T-helper 17 cell (primary cell): ENCODE measurements around the gene RBMS3. TPM values are rescaled to one million over a fixed set of nuclear protein-coding genes. Genes with fewer than 3 reads are reported as not detected.

ENCODE experiments used
- ATAC-seq: fragments of 150-1000 bp; cut with Tn5 transposase; 2 replicates; pipeline ENCODE4 v1.10.0; 2021; ENCODE audit warnings: mild to moderate bottlenecking, moderate library complexity
- DNase-seq, 3 donors: peaks; one replicate each; pipeline versions ENCODE4 v3.0.0 to v3.0.0-alpha.2; 2020 to 2021
- H3K9me3 ChIP-seq: one replicate; pipeline ENCODE4 v1.7.0; 2013; ENCODE audit warnings: low read length, mild to moderate bottlenecking; ENCODE audit not compliant: control insufficient read depth, poor library complexity, severe bottlenecking
- H3K27ac Mint-ChIP-seq: one replicate; pipeline ENCODE4 v1.8.0; 2022; ENCODE audit warnings: mild to moderate bottlenecking, moderate library complexity, mixed read lengths
- H3K27me3 Mint-ChIP-seq: one replicate; pipeline ENCODE4 v1.8.0; 2022; ENCODE audit warnings: mixed read lengths
- H3K36me3 Mint-ChIP-seq: one replicate; pipeline ENCODE4 v1.8.0; 2022; ENCODE audit warnings: low read depth, mixed read lengths
- H3K4me1 Mint-ChIP-seq: one replicate; pipeline ENCODE4 v1.8.0; 2022; ENCODE audit warnings: mild to moderate bottlenecking, mixed read lengths
- H3K4me3 Mint-ChIP-seq: one replicate; pipeline ENCODE4 v1.8.0; 2022; ENCODE audit warnings: mild to moderate bottlenecking, moderate library complexity, mixed read lengths
- total RNA-seq, 4 donors: library from RNA in 2 of 4; stranded (reverse) in 2 of 4; gene quantifications; one replicate each; pipeline ENCODE4 v1.2.3 and lab custom pipeline; 2022 to 2026

The RBMS3 gene
- total RNA-seq, 2 donors from 2014 or later = 0.37 to 1.7 TPM

GRCh38 chr3:29329986-29330890 is 49.4 kb downstream of the RBMS3 start:
- Mint-ChIP-seq H3K4me3 (no peak overlapping the region), H3K36me3 (no peaks in the 10 kb centered on the region), H3K27me3 (no peaks in the 10 kb centered on the region), H3K4me1 (no peaks in the 10 kb centered on the region), H3K27ac (no peak overlapping the region)
- no peak for ATAC-seq
- H3K9me3 ChIP-seq = no peaks in the 10 kb centered on the region
- no peak for DNase-seq

GRCh38 chr3:29331035-29331434 is 50.2 kb downstream of the RBMS3 start:
- no peaks in the 10 kb centered on the region for H3K4me1 Mint-ChIP-seq

GRCh38 chr3:29331456-29332194 is 50.8 kb downstream of the RBMS3 start:
- ATAC-seq = no peak
- H3K36me3 Mint-ChIP-seq = no peaks in the 10 kb centered on the region
- no peak for DNase-seq
- no peak overlapping the region for H3K27ac Mint-ChIP-seq
- H3K9me3 ChIP-seq = no peaks in the 10 kb centered on the region
- no peak overlapping the region for H3K4me3 Mint-ChIP-seq
- H3K27me3 Mint-ChIP-seq = no peaks in the 10 kb centered on the region
- H3K4me1 Mint-ChIP-seq = no peaks in the 10 kb centered on the region

More at GRCh38 chr3:29331035-29331434, 50.2 kb downstream of the RBMS3 start:
- no peaks in the 10 kb centered on the region for H3K27me3 Mint-ChIP-seq
- ATAC-seq (no peak), DNase-seq (no peak)
- no peaks in the 10 kb centered on the region for H3K9me3 ChIP-seq
- H3K27ac Mint-ChIP-seq = no peak overlapping the region
- no peak overlapping the region for H3K4me3 Mint-ChIP-seq
- H3K36me3 Mint-ChIP-seq = no peaks in the 10 kb centered on the region

DNA sequence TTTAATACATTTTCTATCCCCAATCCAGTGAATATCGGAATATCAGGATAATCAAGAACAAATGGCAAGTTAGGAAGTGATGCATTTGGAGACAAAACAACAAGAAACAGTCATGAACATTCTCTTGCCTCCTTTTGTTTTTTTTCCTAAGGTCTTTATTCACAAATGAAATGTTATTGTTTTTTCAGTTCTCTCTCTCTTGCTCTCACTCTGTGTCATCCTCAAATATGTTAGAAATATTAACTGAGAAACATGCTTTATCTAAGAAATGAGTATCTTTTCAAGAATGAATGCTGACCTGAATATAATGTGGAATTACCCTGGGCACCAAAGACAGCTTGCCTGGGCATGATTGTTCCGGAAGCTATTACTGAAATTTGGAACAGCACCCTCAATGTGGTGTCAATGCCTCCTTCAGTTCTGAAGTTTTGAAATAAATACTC is 51.3 kb downstream of the RBMS3 start:
- Mint-ChIP-seq H3K27ac (no peak overlapping the region), H3K4me3 (no peak overlapping the region), H3K27me3 (no peaks in the 10 kb centered on the region), H3K36me3 (no peaks in the 10 kb centered on the region), H3K4me1 (no peaks in the 10 kb centered on the region)
- no peak for ATAC-seq
- no peaks in the 10 kb centered on the region for H3K9me3 ChIP-seq
- DNase-seq = no peak

DNA sequence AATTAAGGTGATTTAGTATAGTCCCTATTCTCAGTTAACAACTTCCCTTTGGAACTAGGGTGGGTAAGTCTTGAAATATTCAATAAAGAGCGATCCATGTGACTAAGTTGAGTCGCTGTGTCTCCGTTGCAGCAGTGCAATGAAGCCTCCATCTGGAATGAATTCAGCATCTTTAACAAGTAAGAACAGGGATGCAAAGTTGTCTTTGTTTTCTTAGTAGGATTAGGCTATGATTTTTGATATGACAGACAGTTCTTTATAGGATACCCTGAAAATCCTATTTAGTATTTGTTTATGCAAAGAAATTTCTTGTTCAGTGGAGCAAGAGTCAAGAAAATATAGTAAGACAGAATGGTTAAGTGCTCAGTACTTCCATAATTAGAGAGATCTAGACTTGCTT is 52.7 kb downstream of the RBMS3 start:
- ATAC-seq (no peak), DNase-seq (no peak)
- Mint-ChIP-seq H3K27ac (no peak overlapping the region), H3K36me3 (no peaks in the 10 kb centered on the region), H3K27me3 (no peaks in the 10 kb centered on the region), H3K4me1 (no peaks in the 10 kb centered on the region), H3K4me3 (no peak overlapping the region)
- no peaks in the 10 kb centered on the region for H3K9me3 ChIP-seq

GRCh38 chr3:29334706-29335105 is 53.8 kb downstream of the RBMS3 start:
- no peak for ATAC-seq
- Mint-ChIP-seq H3K27ac (no peak overlapping the region), H3K4me1 (no peaks in the 10 kb centered on the region), H3K27me3 (no peaks in the 10 kb centered on the region), H3K4me3 (no peak overlapping the region), H3K36me3 (no peaks in the 10 kb centered on the region)
- DNase-seq = no peak
- no peaks in the 10 kb centered on the region for H3K9me3 ChIP-seq

- no peak for DNase-seq
- no peak overlapping the region for H3K4me3 Mint-ChIP-seq
- H3K4me1 Mint-ChIP-seq = no peaks in the 10 kb centered on the region
- H3K27me3 Mint-ChIP-seq = no peaks in the 10 kb centered on the region
- no peak overlapping the region for H3K27ac Mint-ChIP-seq
- H3K9me3 ChIP-seq = no peaks in the 10 kb centered on the region
- no peak for ATAC-seq
- H3K36me3 Mint-ChIP-seq = no peaks in the 10 kb centered on the region
These were observed 54.6 kb downstream of the RBMS3 start for GRCh38 chr3:29335438-29335837.

- DNase-seq = no peak
- H3K27ac Mint-ChIP-seq = no peak overlapping the region
- H3K27me3 Mint-ChIP-seq = no peaks in the 10 kb centered on the region
- H3K9me3 ChIP-seq = no peaks in the 10 kb centered on the region
- ATAC-seq = no peak
- H3K4me1 Mint-ChIP-seq = no peaks in the 10 kb centered on the region
- H3K36me3 Mint-ChIP-seq = no peaks in the 10 kb centered on the region
- no peak overlapping the region for H3K4me3 Mint-ChIP-seq
These were observed 55.1 kb downstream of the RBMS3 start for GRCh38 chr3:29335943-29336342.

DNA sequence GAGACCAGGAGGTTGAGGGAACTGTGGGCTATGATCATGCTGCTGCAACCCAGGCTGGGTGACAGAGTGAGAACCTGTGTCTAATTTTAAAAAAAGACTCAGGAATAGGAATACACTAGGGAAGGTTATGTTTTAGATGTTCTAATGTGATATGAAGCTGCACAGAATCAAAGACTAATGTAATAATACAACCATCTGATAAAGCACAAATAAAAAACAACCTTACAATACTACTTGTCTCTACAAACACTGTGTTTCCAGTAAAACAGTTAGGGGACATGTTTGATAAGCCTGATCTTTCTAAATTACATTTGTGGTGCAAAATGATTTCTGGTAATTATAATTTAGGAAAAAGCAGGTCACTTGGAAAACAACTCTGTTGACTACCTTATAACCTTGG is 56.7 kb downstream of the RBMS3 start:
- Mint-ChIP-seq H3K36me3 (no peaks in the 10 kb centered on the region), H3K4me1 (no peaks in the 10 kb centered on the region), H3K27ac (no peak overlapping the region), H3K27me3 (no peaks in the 10 kb centered on the region), H3K4me3 (no peak overlapping the region)
- DNase-seq (no peak), ATAC-seq (no peak)
- H3K9me3 ChIP-seq = no peaks in the 10 kb centered on the region

GRCh38 chr3:29338377-29338776 is 57.5 kb downstream of the RBMS3 start:
- Mint-ChIP-seq H3K27ac (no peak overlapping the region), H3K27me3 (no peaks in the 10 kb centered on the region), H3K36me3 (no peaks in the 10 kb centered on the region), H3K4me3 (no peak overlapping the region), H3K4me1 (no peaks in the 10 kb centered on the region)
- ATAC-seq (no peak), DNase-seq (no peak)
- peaks cover under 1% of the 10 kb centered on the region for H3K9me3 ChIP-seq

DNA sequence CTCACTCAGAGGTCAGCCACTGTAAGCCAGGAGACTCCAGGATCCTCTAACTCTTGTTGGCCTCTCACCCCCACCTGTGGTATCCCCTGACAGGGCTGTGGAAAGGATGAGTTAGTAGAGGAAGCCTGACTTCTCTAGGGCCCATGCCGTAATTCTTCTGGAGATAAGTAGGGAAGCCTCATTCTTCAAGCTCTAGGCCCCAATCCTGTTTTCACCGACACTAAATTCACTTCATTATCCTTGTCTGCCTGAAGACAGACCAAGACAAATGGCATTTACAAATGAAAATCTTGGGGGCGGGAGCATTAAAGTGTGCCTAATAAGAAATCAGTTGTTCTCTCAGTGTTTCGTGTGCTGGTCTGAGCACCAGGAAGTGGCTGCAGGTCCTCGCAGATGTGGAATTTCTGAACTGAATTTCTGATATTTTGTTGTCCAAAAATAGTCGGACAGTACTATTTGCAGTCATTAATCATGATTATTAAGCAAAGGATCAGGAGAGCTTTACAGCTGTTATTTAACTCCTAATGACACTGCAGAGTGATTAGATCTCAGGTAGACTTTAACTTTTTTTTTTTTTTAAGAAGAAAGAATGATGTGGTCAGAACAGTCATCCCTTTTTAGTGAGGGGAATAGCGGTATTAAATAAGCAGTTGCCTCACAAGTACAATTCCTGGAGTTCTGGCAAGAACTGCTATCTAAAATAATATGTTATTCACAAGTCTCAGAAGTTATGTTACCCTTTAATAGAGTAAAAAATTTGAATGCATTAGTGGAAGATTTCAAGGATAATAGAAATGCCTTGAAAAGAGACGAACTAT is 58.4 kb downstream of the RBMS3 start:
- no peak for ATAC-seq
- no peak overlapping the region for H3K4me3 Mint-ChIP-seq
- peaks cover 4% of the 10 kb centered on the region for H3K9me3 ChIP-seq
- no peak for DNase-seq
- no peaks in the 10 kb centered on the region for H3K36me3 Mint-ChIP-seq
- no peaks in the 10 kb centered on the region for H3K4me1 Mint-ChIP-seq
- no peaks in the 10 kb centered on the region for H3K27me3 Mint-ChIP-seq
- H3K27ac Mint-ChIP-seq = no peak overlapping the region

GRCh38 chr3:29344154-29344553 is 63.3 kb downstream of the RBMS3 start:
- Mint-ChIP-seq H3K36me3 (no peaks in the 10 kb centered on the region), H3K27ac (no peak overlapping the region), H3K4me3 (no peak overlapping the region), H3K4me1 (no peaks in the 10 kb centered on the region), H3K27me3 (no peaks in the 10 kb centered on the region)
- ATAC-seq (no peak), DNase-seq (no peak)
- peaks cover 4% of the 10 kb centered on the region for H3K9me3 ChIP-seq

GRCh38 chr3:29344935-29345334 is 64.1 kb downstream of the RBMS3 start:
- DNase-seq (no peak), ATAC-seq (no peak)
- H3K4me1 Mint-ChIP-seq = no peaks in the 10 kb centered on the region
- H3K27me3 Mint-ChIP-seq = no peaks in the 10 kb centered on the region
- no peak overlapping the region for H3K4me3 Mint-ChIP-seq
- no peak overlapping the region for H3K27ac Mint-ChIP-seq
- H3K9me3 ChIP-seq = peaks cover 4% of the 10 kb centered on the region
- H3K36me3 Mint-ChIP-seq = no peaks in the 10 kb centered on the region
